Neural cell (in vitro differentiated cells): Measurements from ENCODE around the gene NAPG. TPM values are rescaled to one million over a fixed set of nuclear protein-coding genes. Genes with fewer than 3 reads are reported as not detected.

Source experiments
- H2AFZ ChIP-seq: fragments of 200-600, 300-800 bp; sonication (generic), shearing (Covaris generic); 2 replicates; pipeline ENCODE4 v1.6.0; 2014; ENCODE audit warnings: low read depth, mild to moderate bottlenecking, antibody characterized with exemption, low read length, moderate library complexity
- H3F3A ChIP-seq: fragments of 200-600 bp; shearing (Covaris generic); 2 replicates; pipeline ENCODE4 v1.6.1; 2016; ENCODE audit warnings: mild to moderate bottlenecking, moderate library complexity, mixed read lengths, antibody characterized with exemption, low read length; ENCODE audit not compliant: insufficient read depth, poor library complexity, severe bottlenecking
- H3K27ac ChIP-seq: fragments of 200-600, 300-800 bp; sonication (generic), shearing (Covaris generic); 2 replicates; pipeline ENCODE4 v1.5.1; 2014; ENCODE audit warnings: mild to moderate bottlenecking, low read length, moderate library complexity
- H3K27me3 ChIP-seq: fragments of 300-800, 200-600 bp; sonication (generic), shearing (Covaris generic); 2 replicates; pipeline ENCODE4 v1.6.0; 2014; ENCODE audit warnings: mild to moderate bottlenecking, low read depth, low read length, moderate library complexity; ENCODE audit not compliant: insufficient read depth
- H3K36me3 ChIP-seq: fragments of 300-800, 200-600 bp; sonication (generic), shearing (Covaris generic); 2 replicates; pipeline ENCODE4 v1.5.1; 2014; ENCODE audit warnings: mild to moderate bottlenecking, antibody characterized with exemption, low read length, moderate library complexity; ENCODE audit not compliant: insufficient read depth
- H3K4me2 ChIP-seq: fragments of 300-800, 200-600 bp; sonication (generic), shearing (Covaris generic); 2 replicates; pipeline ENCODE4 v1.6.0; 2014; ENCODE audit warnings: mild to moderate bottlenecking, low read length
- H3K4me3 ChIP-seq: fragments of 300-800, 200-600 bp; sonication (generic), shearing (Covaris generic); 2 replicates; pipeline ENCODE4 v1.5.1; 2014; ENCODE audit warnings: mild to moderate bottlenecking, low read length, moderate library complexity
- H3K79me2 ChIP-seq: fragments of 200-600 bp; shearing (Covaris generic); replicated peaks from 2 replicates; pipeline ENCODE4 v1.6.0; 2014; ENCODE audit warnings: mild to moderate bottlenecking, low read length, moderate library complexity; ENCODE audit not compliant: insufficient read depth
- H3K9ac ChIP-seq: fragments of 300-800, 200-600 bp; sonication (generic), shearing (Covaris generic); 2 replicates; pipeline ENCODE4 v1.6.1; 2016; ENCODE audit warnings: mild to moderate bottlenecking, low read length, mixed read lengths
- H3K9me2 ChIP-seq: fragments of 200-600 bp; shearing (Covaris generic); 2 replicates; pipeline ENCODE4 v1.6.1; 2016; ENCODE audit warnings: mild to moderate bottlenecking, low read length, mixed read lengths; ENCODE audit not compliant: insufficient read depth
- H3K9me3 ChIP-seq: fragments of 200-600, 300-800 bp; sonication (generic), shearing (Covaris generic); 2 replicates; pipeline ENCODE4 v1.6.1; 2016; ENCODE audit warnings: mild to moderate bottlenecking, mixed run types, low read length, moderate library complexity, mixed read lengths
- H4K20me1 ChIP-seq: fragments of 200-600 bp; shearing (Covaris generic); 2 replicates; pipeline ENCODE4 v1.6.1; 2016; ENCODE audit warnings: mild to moderate bottlenecking, mixed run types; ENCODE audit not compliant: insufficient read depth
- EP300 ChIP-seq: fragments of 450-650 bp; conservative IDR thresholded peaks from 2 replicates; pipeline ENCODE4 v1.6.1; 2014; ENCODE audit warnings: antibody characterized with exemption, mild to moderate bottlenecking, moderate library complexity; ENCODE audit not compliant: poor library complexity, severe bottlenecking
- EZH2 ChIP-seq: fragments of 200-600, 300-800 bp; shearing (Covaris generic), sonication (generic); IDR thresholded peaks from 2 replicates; pipeline ENCODE4 v1.6.1; 2014; ENCODE audit warnings: antibody characterized with exemption, low read length, borderline replicate concordance, mild to moderate bottlenecking; ENCODE audit not compliant: insufficient read depth, poor library complexity, severe bottlenecking
- MXI1 ChIP-seq: fragments of 450-650 bp; conservative IDR thresholded peaks from 2 replicates; pipeline ENCODE4 v1.6.1; 2014; ENCODE audit warnings: antibody characterized with exemption, mild to moderate bottlenecking; ENCODE audit not compliant: poor library complexity, severe bottlenecking
- POLR2AphosphoS5 ChIP-seq: IDR thresholded peaks from 2 replicates; pipeline ENCODE4 v1.6.1; 2012
- RAD21 ChIP-seq: fragments of 450-650 bp; conservative IDR thresholded peaks from 2 replicates; pipeline ENCODE4 v1.6.1; 2014; ENCODE audit warnings: antibody characterized with exemption, mild to moderate bottlenecking, moderate library complexity
- REST ChIP-seq: IDR thresholded peaks from 2 replicates; pipeline ENCODE4 v1.6.1; 2012; ENCODE audit warnings: borderline replicate concordance
- SMC3 ChIP-seq: fragments of 450-650 bp; conservative IDR thresholded peaks from 2 replicates; pipeline ENCODE4 v1.6.1; 2014; ENCODE audit warnings: antibody characterized with exemption, mild to moderate bottlenecking, moderate library complexity; ENCODE audit not compliant: poor library complexity
- TAF1 ChIP-seq: IDR thresholded peaks from 2 replicates; pipeline ENCODE4 v1.6.1; 2012; ENCODE audit warnings: low read depth
- polyA plus RNA-seq: library from polyadenylated mRNA; depleted of rRNA; stranded (reverse); fragments of >200 nt; gene quantifications from 2 replicates; pipeline ENCODE4 v1.2.3, GENCODE V29; 2014
- TF ChIP-seq, protein P1 (sequence below): fragments of 450-650 bp; IDR thresholded peaks from 2 replicates; pipeline ENCODE4 v1.5.1; 2014; ENCODE audit warnings: antibody characterized with exemption, mild to moderate bottlenecking, moderate library complexity; ENCODE audit not compliant: poor library complexity, severe bottlenecking

NAPG gene
- polyA plus RNA-seq, 1 donor from 2014 or later = 93.9 TPM

DNA sequence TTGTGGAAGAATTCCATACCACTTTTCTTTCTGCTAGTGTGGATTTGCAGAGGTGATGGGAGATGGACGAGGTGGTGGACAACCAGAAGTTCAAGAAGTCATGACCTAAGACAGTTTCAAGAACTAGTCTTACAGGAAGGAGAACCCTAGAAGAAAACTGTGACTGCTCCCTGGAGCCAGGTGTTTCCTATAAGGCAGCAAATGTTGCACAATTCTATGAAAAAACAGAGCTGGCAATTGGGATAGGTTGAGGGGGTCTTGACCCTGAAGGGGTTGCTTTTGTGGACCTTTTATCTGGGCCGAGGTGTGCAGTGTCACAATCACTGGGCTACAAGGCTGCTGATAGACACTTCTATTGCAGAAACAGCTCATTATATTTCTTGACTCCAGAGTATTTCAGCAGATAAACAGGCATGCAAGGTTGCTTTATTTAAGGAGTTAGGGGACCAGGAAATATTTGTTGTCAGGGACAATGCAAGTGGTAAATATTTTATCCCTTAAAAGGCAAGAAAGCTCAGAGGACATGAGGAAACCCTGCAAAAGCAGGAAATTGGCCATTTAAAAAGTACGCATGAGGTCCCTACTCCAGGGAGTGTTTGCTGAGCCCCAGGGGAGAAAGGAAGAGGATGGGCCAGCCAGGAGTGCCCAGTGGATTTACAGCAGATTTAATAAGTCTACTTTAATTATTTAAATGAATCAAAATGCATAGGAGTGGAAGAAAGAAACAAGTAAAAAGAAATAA lies 48.5 kb upstream of the NAPG start:
- Histone ChIP-seq H3K27me3 (no peaks in the 10 kb centered on the region), H2AFZ (no peak overlapping the region), H3F3A (no peaks in the 10 kb centered on the region), H3K27ac (no peak overlapping the region), H3K4me2 (no peak overlapping the region), H3K4me3 (no peak overlapping the region), H4K20me1 (no peaks in the 10 kb centered on the region), H3K9me3 (no peaks in the 10 kb centered on the region), H3K9ac (no peak overlapping the region), H3K36me3 (no peaks in the 10 kb centered on the region), H3K9me2 (no peaks in the 10 kb centered on the region), H3K79me2 (no peaks in the 10 kb centered on the region)
- no peak for TF ChIP-seq SMC3

DNA sequence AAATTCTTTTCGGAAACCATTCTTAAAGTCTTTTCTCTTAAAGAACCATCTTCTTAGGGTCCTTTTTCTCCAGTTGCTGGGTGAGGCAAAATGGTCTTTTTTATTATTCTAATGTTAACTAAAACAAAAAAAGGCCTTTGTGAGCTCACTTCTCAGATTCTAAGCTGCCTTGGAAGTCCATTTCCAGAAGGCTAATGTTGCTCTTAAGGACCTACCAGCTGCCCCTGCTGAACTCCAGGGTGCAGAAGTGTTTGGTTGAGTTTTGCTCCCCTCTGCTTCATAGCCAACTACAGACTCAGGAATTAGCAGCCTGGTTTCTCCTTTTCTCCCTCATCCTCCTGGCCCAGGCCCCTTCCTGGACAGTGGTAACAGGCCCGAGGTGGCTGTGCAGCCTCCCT lies 48.0 kb upstream of the NAPG start:
- H3K9me2 ChIP-seq = no peaks in the 10 kb centered on the region
- H2AFZ ChIP-seq = no peak overlapping the region
- TF ChIP-seq POLR2AphosphoS5 (no peak), EZH2 (no peak), EP300 (no peak), TAF1 (no peak), RAD21 (no peak), SMC3 (no peak), MXI1 (no peak), REST (no peak)
- TF ChIP-seq, protein P1, sequence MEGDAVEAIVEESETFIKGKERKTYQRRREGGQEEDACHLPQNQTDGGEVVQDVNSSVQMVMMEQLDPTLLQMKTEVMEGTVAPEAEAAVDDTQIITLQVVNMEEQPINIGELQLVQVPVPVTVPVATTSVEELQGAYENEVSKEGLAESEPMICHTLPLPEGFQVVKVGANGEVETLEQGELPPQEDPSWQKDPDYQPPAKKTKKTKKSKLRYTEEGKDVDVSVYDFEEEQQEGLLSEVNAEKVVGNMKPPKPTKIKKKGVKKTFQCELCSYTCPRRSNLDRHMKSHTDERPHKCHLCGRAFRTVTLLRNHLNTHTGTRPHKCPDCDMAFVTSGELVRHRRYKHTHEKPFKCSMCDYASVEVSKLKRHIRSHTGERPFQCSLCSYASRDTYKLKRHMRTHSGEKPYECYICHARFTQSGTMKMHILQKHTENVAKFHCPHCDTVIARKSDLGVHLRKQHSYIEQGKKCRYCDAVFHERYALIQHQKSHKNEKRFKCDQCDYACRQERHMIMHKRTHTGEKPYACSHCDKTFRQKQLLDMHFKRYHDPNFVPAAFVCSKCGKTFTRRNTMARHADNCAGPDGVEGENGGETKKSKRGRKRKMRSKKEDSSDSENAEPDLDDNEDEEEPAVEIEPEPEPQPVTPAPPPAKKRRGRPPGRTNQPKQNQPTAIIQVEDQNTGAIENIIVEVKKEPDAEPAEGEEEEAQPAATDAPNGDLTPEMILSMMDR = no peak
- H3K4me3 ChIP-seq = no peak overlapping the region
- H3K9me3 ChIP-seq = no peaks in the 10 kb centered on the region
- H3K79me2 ChIP-seq = no peaks in the 10 kb centered on the region
- no peak overlapping the region for H3K9ac ChIP-seq
- H4K20me1 ChIP-seq = no peaks in the 10 kb centered on the region
- no peaks in the 10 kb centered on the region for H3K27me3 ChIP-seq
- H3K27ac ChIP-seq = no peak overlapping the region
- no peak overlapping the region for H3K4me2 ChIP-seq
- no peaks in the 10 kb centered on the region for H3F3A ChIP-seq
- H3K36me3 ChIP-seq = no peaks in the 10 kb centered on the region

DNA sequence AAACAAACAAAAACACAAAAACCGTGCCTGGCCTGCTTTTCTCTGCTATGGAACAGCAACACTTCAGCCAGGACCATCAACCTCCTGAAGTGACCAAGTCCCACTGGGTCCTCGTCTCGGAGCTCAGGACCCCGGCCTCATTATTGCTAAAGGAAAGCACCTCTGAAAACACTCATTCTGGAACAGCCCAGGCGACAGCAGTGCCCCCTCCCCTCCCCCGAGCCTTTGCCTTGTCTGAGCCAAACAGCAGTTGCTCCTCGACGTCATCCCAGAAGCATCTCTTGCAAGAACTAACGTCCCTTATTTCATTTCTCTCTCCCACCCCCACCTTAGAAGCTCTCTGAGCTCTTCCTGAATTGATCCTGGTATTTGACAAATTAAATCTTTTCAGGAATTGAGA lies 44.0 kb upstream of the NAPG start:
- no peak for TF ChIP-seq EZH2
- TF ChIP-seq POLR2AphosphoS5 = no peak
- no peak for TF ChIP-seq TAF1
- TF ChIP-seq EP300 = no peak
- no peak for TF ChIP-seq REST
- TF ChIP-seq SMC3 = no peak
- TF ChIP-seq, protein P1 = no peak
- TF ChIP-seq RAD21 = no peak
- TF ChIP-seq MXI1 = no peak
- H3K9me3 ChIP-seq = no peaks in the 10 kb centered on the region
- H3K4me3 ChIP-seq = no peak overlapping the region
- H2AFZ ChIP-seq = no peak overlapping the region
- H3K4me2 ChIP-seq = no peak overlapping the region
- H3F3A ChIP-seq = no peaks in the 10 kb centered on the region
- no peaks in the 10 kb centered on the region for H3K9me2 ChIP-seq
- no peaks in the 10 kb centered on the region for H4K20me1 ChIP-seq
- no peak overlapping the region for H3K9ac ChIP-seq
- no peaks in the 10 kb centered on the region for H3K79me2 ChIP-seq
- no peaks in the 10 kb centered on the region for H3K36me3 ChIP-seq
- H3K27ac ChIP-seq = no peak overlapping the region
- H3K27me3 ChIP-seq = no peaks in the 10 kb centered on the region
